IPS DF 19.7 (cell line): ENCODE results near the gene ZNF462.
"Not testable (repeated sequence)": the region's sequence is repeated elsewhere in the genome, so short reads cannot be mapped to it uniquely, and the experiment has no call there.

Experiments
- DNase-seq: peaks from one replicate; pipeline ENCODE4 v3.0.0-alpha.2; 2013; ENCODE audit warnings: low read depth, low spot score

Gene ZNF462, protein sequence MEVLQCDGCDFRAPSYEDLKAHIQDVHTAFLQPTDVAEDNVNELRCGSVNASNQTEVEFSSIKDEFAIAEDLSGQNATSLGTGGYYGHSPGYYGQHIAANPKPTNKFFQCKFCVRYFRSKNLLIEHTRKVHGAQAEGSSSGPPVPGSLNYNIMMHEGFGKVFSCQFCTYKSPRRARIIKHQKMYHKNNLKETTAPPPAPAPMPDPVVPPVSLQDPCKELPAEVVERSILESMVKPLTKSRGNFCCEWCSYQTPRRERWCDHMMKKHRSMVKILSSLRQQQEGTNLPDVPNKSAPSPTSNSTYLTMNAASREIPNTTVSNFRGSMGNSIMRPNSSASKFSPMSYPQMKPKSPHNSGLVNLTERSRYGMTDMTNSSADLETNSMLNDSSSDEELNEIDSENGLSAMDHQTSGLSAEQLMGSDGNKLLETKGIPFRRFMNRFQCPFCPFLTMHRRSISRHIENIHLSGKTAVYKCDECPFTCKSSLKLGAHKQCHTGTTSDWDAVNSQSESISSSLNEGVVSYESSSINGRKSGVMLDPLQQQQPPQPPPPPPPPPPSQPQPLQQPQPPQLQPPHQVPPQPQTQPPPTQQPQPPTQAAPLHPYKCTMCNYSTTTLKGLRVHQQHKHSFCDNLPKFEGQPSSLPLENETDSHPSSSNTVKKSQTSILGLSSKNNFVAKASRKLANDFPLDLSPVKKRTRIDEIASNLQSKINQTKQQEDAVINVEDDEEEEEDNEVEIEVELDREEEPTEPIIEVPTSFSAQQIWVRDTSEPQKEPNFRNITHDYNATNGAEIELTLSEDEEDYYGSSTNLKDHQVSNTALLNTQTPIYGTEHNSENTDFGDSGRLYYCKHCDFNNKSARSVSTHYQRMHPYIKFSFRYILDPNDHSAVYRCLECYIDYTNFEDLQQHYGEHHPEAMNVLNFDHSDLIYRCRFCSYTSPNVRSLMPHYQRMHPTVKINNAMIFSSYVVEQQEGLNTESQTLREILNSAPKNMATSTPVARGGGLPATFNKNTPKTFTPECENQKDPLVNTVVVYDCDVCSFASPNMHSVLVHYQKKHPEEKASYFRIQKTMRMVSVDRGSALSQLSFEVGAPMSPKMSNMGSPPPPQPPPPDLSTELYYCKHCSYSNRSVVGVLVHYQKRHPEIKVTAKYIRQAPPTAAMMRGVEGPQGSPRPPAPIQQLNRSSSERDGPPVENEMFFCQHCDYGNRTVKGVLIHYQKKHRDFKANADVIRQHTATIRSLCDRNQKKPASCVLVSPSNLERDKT (N-terminal part only)

DNA sequence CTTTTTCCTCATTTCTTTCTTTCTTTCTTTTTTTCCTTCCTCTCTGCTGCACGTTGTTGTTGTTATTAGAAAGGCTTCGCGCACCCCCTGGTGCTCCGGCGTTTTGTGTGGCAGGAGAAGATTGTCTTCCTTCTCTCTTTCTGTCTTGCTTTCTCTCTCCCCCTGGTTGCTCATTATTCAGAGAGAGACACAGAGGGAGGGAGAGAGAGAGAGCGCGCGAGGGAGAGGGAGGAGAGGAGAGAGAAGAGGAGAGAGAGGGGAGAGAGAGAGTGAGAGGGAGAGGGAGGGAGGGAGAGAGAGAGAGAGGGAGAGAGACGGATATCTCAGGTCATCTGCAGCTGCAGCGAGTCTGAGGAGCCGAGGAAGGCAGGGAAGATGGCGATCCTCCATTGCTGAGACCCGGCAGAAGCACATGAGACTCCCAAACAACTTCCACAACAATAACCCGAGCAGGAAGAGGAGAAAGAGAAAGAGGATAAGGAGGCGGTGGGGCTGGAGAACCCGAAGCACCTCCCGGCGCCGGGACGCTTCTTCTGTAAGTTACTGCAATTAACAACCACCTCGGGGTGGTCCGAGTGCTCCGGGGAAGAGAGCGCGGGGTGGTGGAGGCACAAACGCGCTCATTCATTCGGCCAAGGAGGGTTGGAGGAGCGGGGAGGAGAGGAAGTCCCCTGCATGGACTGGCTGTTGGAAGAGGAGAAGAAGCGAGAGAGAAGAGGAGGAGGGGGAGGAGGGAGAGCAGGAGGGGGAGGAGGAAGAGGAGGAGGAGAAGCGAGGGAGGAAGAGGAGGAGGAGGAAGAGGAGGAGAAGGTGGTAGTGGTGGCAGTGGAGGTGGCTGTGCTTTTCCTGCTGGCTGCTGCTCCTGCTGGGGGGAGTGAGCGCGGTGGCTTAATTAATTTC is at the start of gene ZNF462:
TSS of gene ZNF462 (plus strand) at position 346 of the 900 bp plus-strand sequence. CDS start 60,218 bp downstream, outside the sequence.
- DNase-seq, result no peak

- no peak for DNase-seq
Measured at GRCh38 chr9:106816524-106816923, 46.4 kb upstream of the ZNF462 start.

GRCh38 chr9:106818034-106818433 is 44.9 kb upstream of the ZNF462 start:
- no peak for DNase-seq

DNA sequence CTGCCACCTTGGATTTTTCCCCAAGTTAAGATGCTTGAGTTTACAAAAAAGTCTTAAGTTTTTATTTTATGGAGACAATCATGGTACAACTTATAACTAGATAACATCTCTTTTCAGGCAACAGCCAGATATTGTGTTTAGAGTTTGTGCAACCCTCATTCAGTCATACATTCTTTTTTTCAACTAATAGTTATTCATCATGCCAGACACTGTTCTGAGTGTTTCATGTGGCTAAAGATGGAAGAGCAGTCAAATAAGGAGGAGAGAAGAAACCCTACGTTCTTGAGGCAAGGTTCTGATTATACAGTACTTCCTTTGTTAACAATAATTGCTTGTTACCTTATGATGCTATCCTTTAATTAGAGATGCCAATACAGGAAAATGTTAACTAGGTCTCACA is 42.1 kb upstream of the ZNF462 start:
- no peak for DNase-seq

DNA sequence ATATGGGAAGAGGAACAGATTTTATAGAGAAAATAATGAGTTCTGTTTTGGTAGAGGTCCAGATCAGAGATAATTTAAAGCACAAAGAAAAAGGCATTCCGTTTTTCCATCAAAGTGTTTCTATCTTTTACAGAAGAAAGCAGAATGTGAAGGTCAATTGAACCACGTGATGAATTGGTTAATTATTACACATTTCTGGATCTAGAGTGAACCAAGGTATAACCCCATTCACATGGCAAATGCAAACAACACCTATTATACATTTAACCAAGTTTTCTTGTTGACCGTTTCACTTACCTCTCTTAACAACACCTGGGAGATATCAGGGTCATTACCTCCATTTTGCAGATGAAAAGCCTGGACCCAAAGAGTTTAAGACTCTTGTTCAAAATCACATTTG is 34.9 kb upstream of the ZNF462 start:
- DNase-seq, result no peak

DNA sequence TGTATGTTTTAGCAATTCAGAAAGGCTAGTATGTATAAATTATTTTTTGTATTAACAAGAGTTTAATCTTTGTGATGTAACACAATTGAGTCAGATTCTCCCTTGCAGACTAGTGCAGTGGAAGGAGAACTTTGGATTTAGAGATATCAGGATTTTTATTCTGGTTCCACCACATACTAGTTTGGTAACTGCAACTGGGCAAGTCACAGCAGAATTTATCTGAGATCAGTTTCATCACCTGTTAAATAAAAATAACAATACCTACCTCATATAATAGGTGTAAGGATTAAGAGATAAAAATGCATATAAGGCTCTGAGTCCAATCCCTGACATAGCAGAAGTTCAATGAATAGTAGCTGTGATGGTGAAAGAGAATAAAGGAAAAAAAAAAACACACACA is 34.0 kb upstream of the ZNF462 start:
- DNase-seq, result no peak

DNA sequence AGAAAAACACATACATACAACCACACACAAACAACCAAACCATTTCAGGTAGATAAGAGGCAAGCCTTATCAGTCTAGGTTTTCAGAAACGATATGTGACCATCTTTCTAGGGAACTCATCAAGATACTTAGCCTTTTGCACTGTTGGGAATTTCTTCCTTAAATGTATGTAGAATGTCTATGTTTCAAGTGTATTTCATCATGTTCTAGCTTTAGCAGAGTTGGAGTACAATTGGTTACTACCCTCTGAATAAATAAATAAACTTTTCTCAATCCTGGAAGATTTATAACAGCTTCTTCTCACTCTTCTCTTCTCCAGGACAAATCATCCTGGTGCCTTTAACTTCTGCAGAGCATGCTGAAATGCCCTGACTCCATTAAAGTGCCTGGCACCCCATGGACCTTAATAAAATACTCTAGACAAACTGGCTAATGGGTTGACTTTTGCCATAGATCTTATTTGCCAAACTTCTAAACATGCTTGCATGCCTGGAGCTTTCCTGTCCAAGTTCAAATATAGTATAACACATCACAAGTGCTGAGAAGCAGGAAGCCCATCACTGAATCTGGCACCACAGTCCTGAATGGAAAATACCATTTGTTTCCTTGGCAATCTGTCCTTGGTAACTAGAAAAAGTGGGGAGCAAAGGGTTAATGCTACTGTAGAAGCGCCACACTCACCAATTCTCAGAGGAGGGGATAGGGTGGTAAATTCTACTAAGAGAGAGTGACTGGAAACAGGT is 33.1 kb upstream of the ZNF462 start:
- no peak for DNase-seq

GRCh38 chr9:106830527-106831150 is 32.3 kb upstream of the ZNF462 start:
- DNase-seq, result no peak

- DNase-seq, result no peak
Measured at GRCh38 chr9:106834888-106835287, 28.1 kb upstream of the ZNF462 start.

GRCh38 chr9:106835840-106836239 is 27.1 kb upstream of the ZNF462 start:
- DNase-seq, result no peak

GRCh38 chr9:106843371-106843770 is 19.6 kb upstream of the ZNF462 start:
- DNase-seq, result no peak

GRCh38 chr9:106846307-106846706 is 16.7 kb upstream of the ZNF462 start:
- no peak for DNase-seq

GRCh38 chr9:106846857-106847256 is 16.1 kb upstream of the ZNF462 start:
- no peak for DNase-seq

DNA sequence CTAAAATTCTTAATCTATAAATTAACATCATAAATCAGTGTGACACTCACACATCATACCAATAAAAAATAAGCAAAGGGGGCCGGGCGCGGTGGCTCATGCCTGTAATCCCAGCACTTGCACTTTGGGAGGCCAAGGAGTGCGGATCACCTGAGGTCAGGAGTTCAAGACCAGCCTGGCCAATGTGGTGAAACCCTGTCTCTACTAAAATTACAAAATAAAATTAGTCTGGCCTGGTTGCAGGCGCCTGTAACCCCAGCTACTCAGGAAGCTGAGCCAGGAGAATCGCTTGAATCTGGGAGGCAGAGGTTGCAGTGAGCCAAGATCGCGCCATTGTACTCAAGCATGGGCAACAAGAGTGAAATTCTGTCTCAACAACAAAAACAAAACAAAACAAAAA is 11.3 kb upstream of the ZNF462 start:
- not testable (repeated sequence) for DNase-seq

DNA sequence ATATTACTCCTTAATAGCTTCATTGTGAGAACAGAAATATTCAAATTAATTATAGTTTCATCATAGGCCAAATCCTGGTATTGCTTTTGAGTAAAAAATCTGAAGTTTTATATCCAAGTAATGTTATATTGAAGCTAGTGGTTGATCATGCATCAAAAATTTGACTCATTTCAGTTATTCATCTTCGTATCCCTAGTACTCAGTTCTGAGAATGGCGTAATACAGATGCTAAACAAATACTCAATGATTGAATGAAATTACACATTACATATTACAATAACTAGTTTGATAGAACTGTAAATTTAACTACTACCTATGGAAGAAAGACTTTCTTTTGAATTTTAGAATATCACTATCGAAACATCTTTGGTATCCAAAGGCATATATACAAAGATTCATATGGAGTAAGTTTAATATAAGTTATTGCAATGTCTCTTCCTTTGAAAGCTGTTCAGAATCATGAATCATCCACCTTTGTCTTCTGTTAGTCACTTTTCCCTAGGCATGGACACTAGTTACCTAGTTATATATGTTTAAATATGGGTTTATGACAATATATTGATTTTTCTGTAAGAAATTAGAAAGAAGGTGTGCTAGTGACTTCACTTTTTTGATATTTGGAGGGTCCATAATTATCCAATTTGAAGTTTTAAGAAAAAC is 5.0 kb upstream of the ZNF462 start:
- DNase-seq, result no peak

DNA sequence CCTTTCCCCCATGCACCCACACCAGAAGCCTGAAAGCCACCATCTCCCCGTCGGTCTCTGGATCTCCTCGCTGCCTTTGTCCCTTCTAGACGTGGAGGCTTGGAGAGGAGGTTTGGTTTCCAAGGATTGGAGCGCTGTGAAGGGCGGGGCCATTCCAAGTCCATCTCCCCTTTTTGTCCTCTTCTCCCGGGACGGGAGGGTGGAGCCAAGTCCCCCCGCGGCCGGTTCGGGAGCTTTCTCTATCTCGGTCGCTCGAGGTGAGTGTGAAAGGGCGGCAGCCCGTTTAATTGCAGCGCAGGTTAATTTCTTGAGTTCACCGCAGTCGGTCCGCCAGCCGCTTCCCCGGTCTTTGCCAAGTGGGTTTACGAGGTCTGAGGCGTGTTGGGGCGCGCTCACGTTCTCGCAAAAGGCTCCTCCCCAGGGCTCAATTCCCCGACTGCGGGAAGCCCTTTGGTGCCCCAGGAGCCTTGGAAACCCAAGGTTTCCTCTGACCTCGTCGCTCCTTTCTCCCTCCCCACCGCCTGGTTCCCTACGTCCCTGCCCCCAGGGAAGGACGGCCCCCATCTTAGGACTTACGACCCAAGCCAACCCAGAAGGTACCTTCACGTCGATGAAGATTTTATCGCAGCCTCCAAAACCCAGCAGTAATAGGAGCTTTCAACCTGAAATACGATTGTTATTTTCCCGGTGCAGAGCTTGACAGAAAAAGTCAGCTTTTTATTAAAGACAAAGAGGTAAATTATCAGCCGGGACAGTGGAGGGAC is 2.8 kb upstream of the ZNF462 start:
- no peak for DNase-seq

GRCh38 chr9:106860721-106861639 is 2.0 kb upstream of the ZNF462 start:
- DNase-seq, result no peak
